Stimulated activated CD4-positive, alpha-beta T cell treated with anti-CD3 and anti-CD28 coated beads, Interleukin-4, amount 100 ng/mL, for 4 hours (primary cell): ENCODE data around the gene DDR2.

Source experiments
- DNase-seq, 2 experiments: peaks; one replicate each; pipeline ENCODE4 v3.0.0-alpha.2; 2020

The DDR2 gene

GRCh38 chr1:162631546-162632191 is 595 bp upstream of the DDR2 start:
- no peak for DNase-seq

- DNase-seq: no peak
Measured at GRCh38 chr1:162632698-162633080, 425 bp downstream of the DDR2 start.

- DNase-seq: no peak
Measured at GRCh38 chr1:162633081-162633762, 958 bp downstream of the DDR2 start.

- no peak for DNase-seq
Measured at GRCh38 chr1:162635418-162635817, 3.2 kb downstream of the DDR2 start.

- DNase-seq: no peak
Measured at GRCh38 chr1:162639718-162640117, 7.5 kb downstream of the DDR2 start.

GRCh38 chr1:162641114-162641513 is 8.8 kb downstream of the DDR2 start:
- DNase-seq: no peak

- DNase-seq: no peak
Measured at GRCh38 chr1:162644986-162645314, 12.7 kb downstream of the DDR2 start.

- no peak for DNase-seq
Measured at GRCh38 chr1:162645666-162646065, 13.4 kb downstream of the DDR2 start.

GRCh38 chr1:162649583-162649982 is 17.3 kb downstream of the DDR2 start:
- no peak for DNase-seq

- no peak for DNase-seq
Measured at GRCh38 chr1:162654915-162655620, 22.8 kb downstream of the DDR2 start.

- no peak for DNase-seq
Measured at GRCh38 chr1:162656266-162656665, 24.0 kb downstream of the DDR2 start.

GRCh38 chr1:162660574-162660973 is 28.3 kb downstream of the DDR2 start:
- no peak for DNase-seq

- DNase-seq: no peak
Measured at GRCh38 chr1:162661336-162661735, 29.1 kb downstream of the DDR2 start.

GRCh38 chr1:162662013-162662412 is 29.7 kb downstream of the DDR2 start:
- no peak for DNase-seq

- no peak for DNase-seq
Measured at GRCh38 chr1:162663086-162663485, 30.8 kb downstream of the DDR2 start.

GRCh38 chr1:162663589-162664106 is 31.4 kb downstream of the DDR2 start:
- no peak for DNase-seq

- no peak for DNase-seq
Measured at GRCh38 chr1:162666006-162666645, 33.9 kb downstream of the DDR2 start.

- DNase-seq: no peak
Measured at GRCh38 chr1:162667381-162668080, 35.3 kb downstream of the DDR2 start.

- no peak for DNase-seq
Measured at GRCh38 chr1:162670928-162671663, 38.8 kb downstream of the DDR2 start.

- no peak for DNase-seq
Measured at GRCh38 chr1:162671664-162672410, 39.6 kb downstream of the DDR2 start.

- DNase-seq: no peak
Measured at GRCh38 chr1:162672622-162673260, 40.5 kb downstream of the DDR2 start.
